Activated CD8-positive, alpha-beta memory T cell treated with anti-CD3 and anti-CD28 coated beads for 48 hours (primary cell): ENCODE measurements around the gene GAL3ST1.
"Not testable (repeated sequence)": the region's sequence is repeated elsewhere in the genome, so short reads cannot be mapped to it uniquely, and the experiment has no call there.

Experiments used
- DNase-seq, 3 experiments: peaks; one replicate each; pipeline ENCODE4 v3.0.0-alpha.2; 2020; ENCODE audit warnings: low read depth in 2 of 3, low spot score in 2 of 3

Gene GAL3ST1, protein sequence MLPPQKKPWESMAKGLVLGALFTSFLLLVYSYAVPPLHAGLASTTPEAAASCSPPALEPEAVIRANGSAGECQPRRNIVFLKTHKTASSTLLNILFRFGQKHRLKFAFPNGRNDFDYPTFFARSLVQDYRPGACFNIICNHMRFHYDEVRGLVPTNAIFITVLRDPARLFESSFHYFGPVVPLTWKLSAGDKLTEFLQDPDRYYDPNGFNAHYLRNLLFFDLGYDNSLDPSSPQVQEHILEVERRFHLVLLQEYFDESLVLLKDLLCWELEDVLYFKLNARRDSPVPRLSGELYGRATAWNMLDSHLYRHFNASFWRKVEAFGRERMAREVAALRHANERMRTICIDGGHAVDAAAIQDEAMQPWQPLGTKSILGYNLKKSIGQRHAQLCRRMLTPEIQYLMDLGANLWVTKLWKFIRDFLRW

DNA sequence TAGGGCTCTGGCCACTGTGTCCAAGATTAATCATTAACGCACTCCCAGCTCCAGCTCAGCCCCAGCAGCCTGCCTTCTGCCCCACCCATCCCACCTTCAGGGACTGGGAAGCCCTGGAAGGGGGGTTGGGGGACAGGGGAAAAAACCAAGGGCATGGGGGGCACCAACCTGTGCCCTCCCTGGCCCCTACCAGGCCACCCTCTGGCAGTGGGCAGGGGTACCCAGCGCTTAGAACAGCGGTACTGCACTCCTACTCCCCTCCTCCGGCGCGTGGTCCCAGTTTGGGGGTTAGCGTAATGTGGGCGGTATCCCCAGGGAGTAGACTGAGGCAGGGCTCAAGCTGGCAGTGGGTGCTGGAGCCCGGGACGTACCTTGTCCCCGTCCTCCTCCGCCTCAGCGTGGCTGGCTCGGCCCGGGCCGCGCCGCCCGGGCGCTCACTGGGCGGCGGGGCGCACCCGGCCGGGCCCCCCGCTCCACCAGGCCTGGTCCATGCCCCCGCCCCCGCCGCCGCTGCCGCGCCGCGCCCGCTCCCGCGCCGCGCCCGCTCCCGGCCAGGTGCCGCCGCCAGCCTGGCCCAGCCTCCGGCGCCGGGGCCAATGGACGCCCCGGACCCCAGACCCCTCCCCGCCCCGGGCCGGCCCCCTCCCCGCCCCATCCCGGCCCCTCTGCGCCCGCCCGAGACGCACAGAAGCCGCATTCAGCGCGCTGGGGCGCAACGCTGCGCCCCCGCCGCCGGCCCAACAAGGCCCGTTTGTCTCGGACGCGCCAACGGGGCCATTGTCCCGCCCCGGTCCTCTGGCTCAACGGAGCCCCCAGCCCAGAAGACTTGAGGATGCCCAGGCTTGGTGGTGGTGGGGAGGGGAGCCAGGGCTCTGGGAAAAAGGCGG is at the start of gene GAL3ST1:
Gene GAL3ST1 (minus strand): TSS at position 571 of the 887 bp plus-strand sequence. CDS start 17,273 bp downstream, outside the sequence.
- no peak for DNase-seq

GRCh38 chr22:30619909-30620308 is 45.4 kb upstream of the GAL3ST1 start:
- DNase-seq: not testable (repeated sequence)

DNA sequence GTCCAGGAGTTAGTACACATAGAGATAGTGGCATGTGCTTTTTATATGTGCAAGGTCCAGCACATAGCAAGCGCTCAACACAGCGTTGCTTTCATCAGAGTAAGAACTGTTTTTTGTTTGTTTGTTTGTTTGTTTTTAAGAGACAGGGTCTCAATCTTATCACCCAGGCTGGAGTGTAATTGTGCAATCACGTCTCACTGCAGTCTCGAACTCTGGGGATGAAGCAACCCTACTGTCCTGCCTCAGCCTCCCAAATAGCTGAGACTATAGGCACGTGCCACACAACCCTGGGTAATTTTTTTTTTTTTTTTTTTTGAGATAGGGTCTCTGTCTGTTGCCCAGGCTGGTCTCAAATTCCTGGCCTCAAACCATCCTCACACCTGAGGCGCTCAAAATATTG is 43.4 kb upstream of the GAL3ST1 start:
- DNase-seq: no peak

GRCh38 chr22:30615543-30615954 is 41.1 kb upstream of the GAL3ST1 start:
- DNase-seq: no peak

- DNase-seq: no peak
Measured at GRCh38 chr22:30614879-30615278, 40.4 kb upstream of the GAL3ST1 start.

DNA sequence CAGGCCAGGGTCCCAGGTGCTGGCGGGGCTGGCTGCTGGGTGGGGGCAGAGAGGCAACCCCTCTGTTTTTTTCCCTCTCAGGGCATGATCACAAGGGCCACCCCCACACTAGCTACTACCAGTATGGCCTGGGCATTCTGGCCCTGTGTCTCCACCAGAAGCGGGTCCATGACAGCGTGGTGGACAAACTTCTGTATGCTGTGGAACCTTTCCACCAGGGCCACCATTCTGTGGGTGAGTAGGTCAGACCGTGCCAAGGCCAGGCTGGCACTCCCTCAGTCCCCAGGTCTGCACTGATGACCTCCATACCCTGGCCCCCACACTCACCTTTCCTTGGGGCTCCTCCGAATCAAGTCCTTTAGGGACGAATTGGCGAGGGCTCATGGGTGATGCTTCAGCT is 39.8 kb upstream of the GAL3ST1 start:
- no peak for DNase-seq

DNA sequence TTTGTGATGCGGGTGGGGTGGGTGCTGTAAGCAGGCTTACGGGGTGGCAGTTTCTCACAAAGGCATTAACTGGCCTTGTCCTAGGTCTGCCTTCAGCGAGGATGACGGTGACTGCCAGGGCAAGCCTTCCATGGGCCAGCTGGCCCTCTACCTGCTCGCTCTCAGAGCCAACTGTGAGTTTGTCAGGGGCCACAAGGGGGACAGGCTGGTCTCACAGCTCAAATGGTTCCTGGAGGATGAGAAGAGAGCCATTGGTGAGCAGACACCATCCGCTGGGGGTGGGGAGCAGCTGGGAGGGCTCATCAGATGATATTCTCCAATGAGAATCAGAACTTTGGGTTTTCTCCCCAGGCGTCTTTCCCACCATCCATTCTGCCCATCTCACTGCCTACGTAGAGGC is 38.3 kb upstream of the GAL3ST1 start:
- no peak for DNase-seq

GRCh38 chr22:30611197-30611596 is 36.7 kb upstream of the GAL3ST1 start:
- DNase-seq: no peak

- no peak for DNase-seq
Measured at GRCh38 chr22:30610299-30610698, 35.8 kb upstream of the GAL3ST1 start.

DNA sequence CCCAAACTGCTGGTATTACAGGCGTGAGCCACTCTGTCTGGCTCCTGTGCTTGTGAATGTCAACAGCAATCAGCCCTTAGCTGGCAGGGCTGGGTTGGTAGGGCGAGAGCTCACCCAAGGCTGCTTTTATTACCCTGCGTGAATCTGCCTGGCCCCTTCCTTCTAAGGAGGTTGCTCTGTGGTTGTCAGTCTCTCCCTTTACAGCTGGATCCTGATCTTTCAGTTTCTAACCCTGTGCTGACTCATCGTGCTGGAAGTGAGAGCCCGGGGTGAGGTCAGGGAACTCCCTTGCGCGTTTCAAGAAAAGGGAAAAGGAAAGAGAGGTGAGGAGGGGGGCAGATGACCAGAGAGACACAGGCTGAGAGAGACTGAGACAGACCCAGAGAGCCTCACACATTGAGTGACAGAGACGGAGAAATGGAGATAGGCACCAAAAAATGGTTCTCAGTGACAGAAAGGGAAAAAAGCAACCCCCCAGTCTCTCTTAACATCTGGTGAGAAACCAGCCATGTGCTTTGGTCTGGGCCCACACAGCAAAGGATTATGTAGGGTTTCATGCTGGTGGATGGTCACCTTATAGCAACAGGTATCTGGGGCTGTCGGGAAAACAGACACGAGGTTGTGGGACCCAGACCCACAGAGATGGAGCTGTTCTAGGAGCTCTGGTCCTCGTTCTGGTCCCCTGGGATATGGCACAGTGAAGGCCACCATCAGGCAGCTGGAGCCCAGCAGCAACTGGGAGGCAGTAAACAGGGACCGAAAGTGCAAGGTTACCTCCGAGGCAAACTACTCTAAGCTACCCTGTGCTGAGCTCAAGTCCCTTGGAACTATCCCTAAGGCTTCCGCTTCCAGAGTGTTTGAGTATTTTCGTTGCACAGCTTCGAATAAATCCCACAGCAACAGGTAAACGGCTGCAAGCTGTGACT is 35.1 kb upstream of the GAL3ST1 start:
- DNase-seq: no peak

- DNase-seq: no peak
Measured at GRCh38 chr22:30607939-30608338, 33.5 kb upstream of the GAL3ST1 start.

DNA sequence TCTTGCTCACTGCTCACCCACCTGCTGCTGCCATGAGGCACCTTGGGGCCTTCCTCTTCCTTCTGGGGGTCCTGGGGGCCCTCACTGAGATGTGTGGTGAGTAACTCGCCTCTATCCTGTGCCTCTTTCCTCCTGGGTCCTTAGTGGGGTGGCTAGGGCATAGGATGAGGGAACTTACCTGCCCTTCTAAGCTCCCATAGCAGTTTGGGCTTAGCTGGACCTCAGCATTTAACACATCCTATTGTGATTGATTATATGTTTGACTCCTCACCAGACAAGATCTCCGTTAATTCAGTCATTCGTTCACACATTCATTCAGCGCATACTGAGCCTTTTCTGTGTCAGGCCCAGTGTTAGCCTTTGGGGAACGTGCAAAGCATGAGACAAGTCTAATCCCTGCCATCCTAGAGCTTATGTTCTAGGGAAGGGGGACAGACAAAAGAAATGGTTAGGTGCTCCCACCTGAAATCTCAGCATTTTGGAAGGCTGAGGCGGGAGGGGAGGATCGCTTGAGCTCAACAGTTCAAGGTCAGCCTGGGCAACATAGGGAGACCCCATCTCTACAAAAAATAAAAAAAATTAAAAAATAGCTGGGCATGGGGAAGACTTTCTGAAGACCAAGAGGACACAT is 33.0 kb upstream of the GAL3ST1 start:
- DNase-seq: no peak

- peak in 1 of 3 experiments; percentile 7 for DNase-seq
Measured at GRCh38 chr22:30606455-30607299, 32.2 kb upstream of the GAL3ST1 start, which contains the start of gene TCN2. Gene TCN2 (plus strand): TSS chr22:30607174. CDS start chr22:30607332, 158 bp downstream.

- no peak for DNase-seq
Measured at GRCh38 chr22:30605449-30606110, 31.1 kb upstream of the GAL3ST1 start.

DNA sequence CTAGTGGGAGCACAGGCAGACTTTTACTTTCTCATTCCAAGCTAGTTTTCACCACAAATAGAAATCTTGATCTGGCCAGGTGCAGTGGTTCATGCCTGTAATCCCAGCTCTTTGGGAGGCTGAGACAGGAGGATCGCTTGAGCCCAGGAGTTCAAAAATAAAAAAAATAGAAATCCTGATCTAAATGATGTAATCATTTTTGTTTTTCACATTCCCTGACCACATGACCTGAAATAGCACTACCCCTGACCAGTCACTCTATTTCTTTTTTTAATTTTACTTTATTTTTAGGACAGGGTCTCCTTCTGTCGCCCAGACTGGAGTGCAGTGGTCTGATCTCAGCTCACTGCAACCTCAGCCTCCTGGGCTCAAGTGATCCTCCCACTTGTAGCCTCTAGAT is 30.3 kb upstream of the GAL3ST1 start:
- no peak for DNase-seq

DNA sequence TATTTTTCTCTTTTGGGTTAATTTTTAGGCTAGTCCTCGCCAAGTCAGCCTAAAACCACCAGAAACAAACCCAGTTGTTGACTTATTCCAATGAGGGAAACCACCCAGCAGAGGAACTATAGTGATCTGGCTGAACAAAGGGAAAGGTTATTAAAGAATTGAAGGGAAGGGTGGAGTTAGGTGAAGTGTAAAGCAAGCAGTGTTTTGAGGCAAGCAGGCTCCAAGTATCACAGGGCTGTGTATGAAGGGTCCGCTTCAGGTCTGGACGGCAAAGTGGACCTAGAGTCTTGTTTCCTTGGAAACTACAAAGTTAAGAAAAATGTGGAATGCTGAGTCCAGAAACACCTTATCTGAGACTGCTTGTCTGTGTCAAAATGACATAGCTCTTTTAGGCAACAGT is 29.3 kb upstream of the GAL3ST1 start:
- DNase-seq: no peak

DNA sequence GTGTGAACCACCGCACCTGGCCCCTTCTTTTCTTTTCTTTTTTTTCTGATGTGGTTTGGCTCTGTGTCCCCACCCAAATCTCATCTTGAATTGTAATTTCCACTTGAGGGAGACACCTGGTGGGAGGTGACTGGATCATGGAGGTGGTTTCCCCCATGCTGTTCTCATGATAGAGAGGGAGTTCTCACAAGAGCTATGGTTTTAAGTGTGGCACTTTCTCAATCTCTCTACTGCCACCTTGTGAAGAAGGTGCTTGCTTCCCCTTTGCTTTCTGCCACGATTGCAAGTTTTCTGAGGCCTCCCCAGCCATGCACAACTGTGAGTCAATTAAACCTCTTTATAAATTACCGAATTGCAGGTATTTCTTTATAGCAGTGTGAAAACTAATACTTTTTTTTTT is 27.6 kb upstream of the GAL3ST1 start:
- no peak for DNase-seq

DNA sequence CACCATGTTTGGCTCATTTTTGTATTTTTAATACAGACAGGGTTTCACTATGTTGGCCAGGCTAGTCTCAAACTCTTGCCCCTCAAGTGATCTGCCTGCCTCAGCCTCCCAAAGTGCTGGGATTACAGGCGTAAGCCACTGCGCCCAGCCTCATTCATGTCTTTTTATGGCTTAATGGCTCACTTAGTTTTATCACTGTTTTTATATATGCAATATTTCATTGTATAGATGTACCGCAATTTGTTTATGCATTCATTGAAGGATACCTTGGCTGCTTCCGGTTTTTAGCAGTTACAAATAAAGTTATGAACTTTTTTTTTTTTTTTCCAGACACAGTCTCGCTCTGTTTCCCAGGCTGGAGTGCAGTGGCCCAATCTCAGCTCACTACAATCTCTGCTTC is 27.0 kb upstream of the GAL3ST1 start:
- no peak for DNase-seq

GRCh38 chr22:30600921-30601320 is 26.5 kb upstream of the GAL3ST1 start:
- DNase-seq: no peak
